Mucosa of descending colon (tissue), 3 donors: ENCODE measurements around the gene IDH2. TPM values are rescaled to one million over a fixed set of nuclear protein-coding genes. Genes with fewer than 3 reads are reported as not detected.
A peak's percentile ranks its signal among the peaks of the same experiment; 100 is the strongest.
"Not testable (repeated sequence)": the region's sequence is repeated elsewhere in the genome, so short reads cannot be mapped to it uniquely, and the experiment has no call there.

ENCODE experiments used
- ATAC-seq: fragments of 200-7000 bp; cut with Tn5 transposase; one replicate; pipeline ENCODE4 v1.9.1; 2020; ENCODE audit warnings: mild to moderate bottlenecking, moderate library complexity
- DNase-seq, 3 donors: peaks; one replicate each; pipeline ENCODE4 v3.0.0-alpha.2; 2020
- H3K36me3 ChIP-seq: fragments of 200-600 bp; one replicate; pipeline ENCODE4 v1.8.0; 2021; ENCODE audit warnings: low read depth, mild to moderate bottlenecking
- H3K4me1 ChIP-seq: fragments of 200-600 bp; one replicate; pipeline ENCODE4 v1.8.0; 2021; ENCODE audit warnings: low read depth, mild to moderate bottlenecking
- H3K4me3 ChIP-seq: fragments of 200-600 bp; one replicate; pipeline ENCODE4 v1.8.0; 2021; ENCODE audit warnings: mild to moderate bottlenecking
- H3K9me3 ChIP-seq: fragments of 200-600 bp; one replicate; pipeline ENCODE4 v1.8.0; 2021; ENCODE audit warnings: mild to moderate bottlenecking
- CTCF ChIP-seq: fragments of 200-600 bp; IDR thresholded peaks from one replicate; pipeline ENCODE4 v1.8.0; 2022; ENCODE audit warnings: antibody characterized with exemption, mild to moderate bottlenecking
- intact Hi-C, 2 donors: fragments of 100-400 bp; cut with DNase I in 1 of 2; cut with micrococcal nuclease in 1 of 2; formaldehyde crosslinking; loops; one replicate each; pipeline versions ENCODE4 v1.11.0 to v1.11.1; 2022; cut with DNase I, micrococcal nuclease
- total RNA-seq, 3 donors: library from RNA; stranded (reverse); fragmentation: NEBNext Ultra II Directional in 2 of 3; extraction: Animal tissue kit (Norgen Biotek cat#: 25700) in 2 of 3; gene quantifications; one replicate each; pipeline versions ENCODE4 v1.2.1 to v1.2.4, GENCODE V29; 2021 to 2023
- donor health status: DM: no; HTN: no; CAD: no; lungs with moderate emphysema.
- donor health status: DM: no; HTN: no; CAD: no.
- donor health status: DM: no; HTN: yes; CAD: no.

IDH2 gene
- total RNA-seq, 3 donors from 2014 or later, result 84.8 to 262 (median 124) TPM

GRCh38 chr15:90143166-90143655 lies 40.9 kb upstream of the IDH2 start:
- DNase-seq (peak; percentile 81 to 88 (median 84)), ATAC-seq (peak; percentile 98)
- no peaks in the 10 kb centered on the region for H3K9me3 ChIP-seq
- intact Hi-C loops, result no loop called here
- H3K36me3 ChIP-seq, result no peaks in the 10 kb centered on the region
- H3K4me1 ChIP-seq, result peaks cover 5% of the 10 kb centered on the region
- TF ChIP-seq CTCF, result peak; percentile 79
- H3K4me3 ChIP-seq, result no peak overlapping the region

GRCh38 chr15:90142216-90143165 lies 40.2 kb upstream of the IDH2 start:
- Histone ChIP-seq H3K4me3 (no peak overlapping the region), H3K9me3 (no peaks in the 10 kb centered on the region), H3K36me3 (no peaks in the 10 kb centered on the region), H3K4me1 (peaks cover 5% of the 10 kb centered on the region)
- DNase-seq (no peak), ATAC-seq (no peak)
- intact Hi-C loops, result no loop called here
- TF ChIP-seq CTCF, result no peak

GRCh38 chr15:90141646-90142045 lies 39.4 kb upstream of the IDH2 start:
- Histone ChIP-seq H3K36me3 (no peaks in the 10 kb centered on the region), H3K4me3 (no peak overlapping the region), H3K9me3 (no peaks in the 10 kb centered on the region), H3K4me1 (peaks cover 5% of the 10 kb centered on the region)
- no peak for ATAC-seq
- intact Hi-C loops, result no loop called here
- TF ChIP-seq CTCF, result no peak
- no peak for DNase-seq

GRCh38 chr15:90139549-90139948 lies 37.3 kb upstream of the IDH2 start:
- ATAC-seq, H3K4me3 ChIP-seq, intact Hi-C loops, H3K36me3 ChIP-seq, H3K9me3 ChIP-seq, H3K4me1 ChIP-seq: not testable (repeated sequence)
- DNase-seq, result peak in 1 of 3 donors; percentile 26

GRCh38 chr15:90138071-90138833 lies 36.0 kb upstream of the IDH2 start:
- Histone ChIP-seq H3K4me3 (no peak overlapping the region), H3K9me3 (no peaks in the 10 kb centered on the region), H3K4me1 (peaks cover 2% of the 10 kb centered on the region), H3K36me3 (no peaks in the 10 kb centered on the region)
- DNase-seq (no peak), ATAC-seq (no peak)
- intact Hi-C loops, result no loop called here
- TF ChIP-seq CTCF, result no peak

GRCh38 chr15:90132437-90132836 lies 30.2 kb upstream of the IDH2 start:
- Histone ChIP-seq H3K4me1 (no peaks in the 10 kb centered on the region), H3K4me3 (no peak overlapping the region), H3K9me3 (no peaks in the 10 kb centered on the region), H3K36me3 (no peaks in the 10 kb centered on the region)
- no peak for TF ChIP-seq CTCF
- intact Hi-C loops, result no loop called here
- no peak for DNase-seq
- ATAC-seq, result no peak
